GM18526 (cell line): ENCODE measurements around the gene MPC2.

ENCODE experiments used
- POLR2A ChIP-seq: IDR thresholded peaks from 3 replicates; pipeline ENCODE4 v1.6.1; 2011; ENCODE audit not compliant: insufficient read length; ENCODE audit errors: extremely low read depth

The MPC2 gene

GRCh38 chr1:167922611-167923074 is 14.2 kb downstream of the MPC2 start:
- TF ChIP-seq POLR2A: no peak

GRCh38 chr1:167922023-167922422 is 14.8 kb downstream of the MPC2 start:
- no peak for TF ChIP-seq POLR2A

GRCh38 chr1:167916766-167917511 is 19.9 kb downstream of the MPC2 start:
- no peak for TF ChIP-seq POLR2A

GRCh38 chr1:167915569-167915968 is 21.3 kb downstream of the MPC2 start:
- TF ChIP-seq POLR2A: no peak

GRCh38 chr1:167913895-167914496 is 22.9 kb downstream of the MPC2 start, which contains the start of gene ADCY10:
Gene ADCY10 (minus strand): TSS chr1:167914134. CDS start chr1:167905140, 8,994 bp downstream.
- no peak for TF ChIP-seq POLR2A

- no peak for TF ChIP-seq POLR2A
Measured at GRCh38 chr1:167912294-167912693, 24.6 kb downstream of the MPC2 start.

GRCh38 chr1:167911413-167911812 is 25.5 kb downstream of the MPC2 start:
- TF ChIP-seq POLR2A: no peak

GRCh38 chr1:167910530-167910929 is 26.3 kb downstream of the MPC2 start:
- TF ChIP-seq POLR2A: no peak

GRCh38 chr1:167909691-167910180 is 27.1 kb downstream of the MPC2 start:
- no peak for TF ChIP-seq POLR2A

- no peak for TF ChIP-seq POLR2A
Measured at GRCh38 chr1:167905671-167906070, 31.2 kb downstream of the MPC2 start.

GRCh38 chr1:167905182-167905581 is 31.7 kb downstream of the MPC2 start:
- no peak for TF ChIP-seq POLR2A

GRCh38 chr1:167904652-167905130 is 32.2 kb downstream of the MPC2 start:
- TF ChIP-seq POLR2A: no peak

- TF ChIP-seq POLR2A: no peak
Measured at GRCh38 chr1:167900907-167901306, 36.0 kb downstream of the MPC2 start.

GRCh38 chr1:167899253-167899681 is 37.6 kb downstream of the MPC2 start:
- TF ChIP-seq POLR2A: no peak

- no peak for TF ChIP-seq POLR2A
Measured at GRCh38 chr1:167898578-167899222, 38.2 kb downstream of the MPC2 start.

- TF ChIP-seq POLR2A: no peak
Measured at GRCh38 chr1:167893798-167894197, 43.1 kb downstream of the MPC2 start.
